Esophagus (tissue), 2 donors: Measurements from ENCODE around the gene COL6A3. TPM values are rescaled to one million over a fixed set of nuclear protein-coding genes. Genes with fewer than 3 reads are reported as not detected.
A peak's percentile ranks its signal among the peaks of the same experiment; 100 is the strongest.

Experiments used
- H3K27ac ChIP-seq, 2 donors: one replicate each; pipeline ENCODE4 v1.5.1; 2013; ENCODE audit warnings: low read depth in 2 of 2, mild to moderate bottlenecking in 2 of 2, inconsistent platforms in 1 of 2, low read length in 1 of 2, moderate library complexity in 1 of 2
- H3K27me3 ChIP-seq, 2 donors: one replicate each; pipeline ENCODE4 v1.6.1; 2013; ENCODE audit warnings: low read length in 2 of 2, control low read depth in 1 of 2, mild to moderate bottlenecking in 1 of 2; ENCODE audit not compliant: insufficient read depth in 2 of 2, control insufficient read depth in 1 of 2
- H3K36me3 ChIP-seq, 2 donors: one replicate each; pipeline ENCODE4 v1.6.1; 2013; ENCODE audit warnings: low read length in 1 of 2; ENCODE audit not compliant: control insufficient read depth in 2 of 2, insufficient read depth in 2 of 2
- H3K4me1 ChIP-seq, 2 donors: one replicate each; pipeline ENCODE4 v1.6.1; 2013; ENCODE audit warnings: low read length in 1 of 2; ENCODE audit not compliant: control insufficient read depth in 2 of 2, insufficient read depth in 2 of 2
- H3K4me3 ChIP-seq, 2 donors: one replicate each; pipeline ENCODE4 v1.5.1; 2013; ENCODE audit warnings: low read length in 2 of 2, mild to moderate bottlenecking in 2 of 2, low read depth in 1 of 2, moderate library complexity in 1 of 2
- H3K9me3 ChIP-seq, 2 donors: one replicate each; pipeline ENCODE4 v1.6.1; 2013; ENCODE audit warnings: mild to moderate bottlenecking in 2 of 2, low read depth in 1 of 2, low read length in 1 of 2, moderate library complexity in 1 of 2; ENCODE audit not compliant: control insufficient read depth in 2 of 2, insufficient read depth in 1 of 2
- WGBS, 2 donors: extraction: QIAGEN DNeasy Blood & Tissue Kit; methylation state at CpG; one replicate each; pipeline ENCODE4 v1.1.7; 2013; 5-methylcytosine and 5-hydroxymethylcytosine counted together
- polyA plus RNA-seq, 2 donors: library from polyadenylated mRNA; stranded (reverse); fragments of 200-250 nt; gene quantifications; one replicate each; pipeline ENCODE4 v1.2.3, GENCODE V29; 2013
- donor health status: healthy with polysubstance abuse.
- donor health status: Bipolar disorder and iron deficiency.

COL6A3 gene
- polyA plus RNA-seq, 2 donors, result 4.3 to 10.3 TPM

GRCh38 chr2:237445611-237446337 is 31.8 kb upstream of the COL6A3 start:
- H3K36me3 ChIP-seq, result no peaks in the 10 kb centered on the region
- no peak overlapping the region for H3K4me3 ChIP-seq
- H3K9me3 ChIP-seq, result no peaks in the 10 kb centered on the region
- WGBS, 2 donors, result 89 to 91% methylated on average over 26 of the region's 26 CpGs
- H3K27ac ChIP-seq, result peak overlapping the region in 1 of 2 donors; percentile 38
- no peaks in the 10 kb centered on the region for H3K27me3 ChIP-seq
- H3K4me1 ChIP-seq, result peaks cover 3 to 7% of the 10 kb centered on the region in 2 donors

- 74 to 81% methylated on average over 2 of the region's 2 CpGs for WGBS, 2 donors
- H3K36me3 ChIP-seq, result no peaks in the 10 kb centered on the region
- no peaks in the 10 kb centered on the region for H3K27me3 ChIP-seq
- H3K9me3 ChIP-seq, result no peaks in the 10 kb centered on the region
- no peak overlapping the region for H3K27ac ChIP-seq
- H3K4me1 ChIP-seq, result peaks cover under 1 to 4% of the 10 kb centered on the region in 2 donors
- no peak overlapping the region for H3K4me3 ChIP-seq
Observed at GRCh38 chr2:237444071-237444470, 30.1 kb upstream of the COL6A3 start.

GRCh38 chr2:237441605-237442274 is 27.8 kb upstream of the COL6A3 start:
- WGBS, 2 donors, result 34 to 50% methylated on average over 2 of the region's 2 CpGs
- peaks cover 0 to 4% of the 10 kb centered on the region in 2 donors for H3K4me1 ChIP-seq
- peak overlapping the region; percentile 21 to 40 for H3K27ac ChIP-seq

GRCh38 chr2:237440819-237441281 is 26.9 kb upstream of the COL6A3 start:
- 26 to 40% methylated on average over 2 of the region's 2 CpGs for WGBS, 2 donors
- no peak overlapping the region for H3K4me3 ChIP-seq
- H3K9me3 ChIP-seq, result no peaks in the 10 kb centered on the region
- no peaks in the 10 kb centered on the region for H3K27me3 ChIP-seq
- peaks cover 0 to 4% of the 10 kb centered on the region in 2 donors for H3K4me1 ChIP-seq
- H3K36me3 ChIP-seq, result no peaks in the 10 kb centered on the region
- H3K27ac ChIP-seq, result peak overlapping the region; percentile 5 to 29

More at GRCh38 chr2:237441605-237442274, 27.8 kb upstream of the COL6A3 start:
- Histone ChIP-seq H3K4me3 (no peak overlapping the region), H3K9me3 (no peaks in the 10 kb centered on the region), H3K36me3 (no peaks in the 10 kb centered on the region), H3K27me3 (no peaks in the 10 kb centered on the region)

GRCh38 chr2:237438080-237438940 is 24.3 kb upstream of the COL6A3 start:
- no peak overlapping the region for H3K27ac ChIP-seq

GRCh38 chr2:237437566-237437965 is 23.6 kb upstream of the COL6A3 start:
- no peaks in the 10 kb centered on the region for H3K27me3 ChIP-seq
- H3K9me3 ChIP-seq, result no peaks in the 10 kb centered on the region
- no peak overlapping the region for H3K27ac ChIP-seq
- WGBS, 2 donors, result 83 to 89% methylated on average over 5 of the region's 5 CpGs
- H3K36me3 ChIP-seq, result no peaks in the 10 kb centered on the region
- H3K4me3 ChIP-seq, result no peak overlapping the region
- peaks cover 0 to 4% of the 10 kb centered on the region in 2 donors for H3K4me1 ChIP-seq

More at GRCh38 chr2:237438080-237438940, 24.3 kb upstream of the COL6A3 start:
- H3K9me3 ChIP-seq, result no peaks in the 10 kb centered on the region
- 43 to 52% methylated on average over 8 of the region's 8 CpGs for WGBS, 2 donors
- H3K4me3 ChIP-seq, result no peak overlapping the region
- no peaks in the 10 kb centered on the region for H3K36me3 ChIP-seq
- peaks cover 0 to 4% of the 10 kb centered on the region in 2 donors for H3K4me1 ChIP-seq
- H3K27me3 ChIP-seq, result no peaks in the 10 kb centered on the region

GRCh38 chr2:237435844-237436587 is 22.1 kb upstream of the COL6A3 start:
- Histone ChIP-seq H3K27me3 (no peaks in the 10 kb centered on the region), H3K27ac (peak overlapping the region; percentile 45 to 57), H3K9me3 (no peaks in the 10 kb centered on the region), H3K4me3 (no peak overlapping the region), H3K4me1 (no peaks in the 10 kb centered on the region), H3K36me3 (no peaks in the 10 kb centered on the region)
- 71 to 72% methylated on average over 10 of the region's 10 CpGs for WGBS, 2 donors

GRCh38 chr2:237434866-237435311 is 20.9 kb upstream of the COL6A3 start:
- Histone ChIP-seq H3K36me3 (no peaks in the 10 kb centered on the region), H3K4me1 (no peaks in the 10 kb centered on the region), H3K4me3 (no peak overlapping the region), H3K9me3 (no peaks in the 10 kb centered on the region), H3K27me3 (no peaks in the 10 kb centered on the region), H3K27ac (peak overlapping the region in 1 of 2 donors; percentile 42)
- WGBS, 2 donors, result 44 to 61% methylated on average over 14 of the region's 14 CpGs
